GM23338 (cell line): ENCODE results near the gene MYLK.

Experiments used
- CREB1 ChIP-seq: fragments of 250-450 bp; sonication (Bioruptor Pico); IDR thresholded peaks from 2 replicates; pipeline ENCODE4 v1.5.0; 2020; ENCODE audit warnings: low read depth, mild to moderate bottlenecking, moderate library complexity
- EZH2 ChIP-seq: fragments of 200-600 bp; sonication (generic); IDR thresholded peaks from one replicate; pipeline ENCODE4 v1.8.0; 2017; ENCODE audit warnings: antibody characterized with exemption, mild to moderate bottlenecking, low read depth; ENCODE audit not compliant: unreplicated experiment
- EZH2phosphoT487 ChIP-seq: fragments of 200-600 bp; sonication (generic); IDR thresholded peaks from one replicate; pipeline ENCODE4 v1.8.1; 2018; ENCODE audit warnings: antibody characterized with exemption; ENCODE audit not compliant: unreplicated experiment
- JUNB ChIP-seq: IDR thresholded peaks from one replicate; pipeline ENCODE4 v1.6.1; 2016; ENCODE audit warnings: antibody characterized with exemption; ENCODE audit not compliant: unreplicated experiment
- NANOG ChIP-seq: IDR thresholded peaks from 2 replicates; pipeline ENCODE4 v1.6.1; 2016; ENCODE audit warnings: antibody characterized with exemption, borderline replicate concordance
- POLR2AphosphoS5 ChIP-seq: IDR thresholded peaks from 2 replicates; pipeline ENCODE4 v1.6.1; 2016; ENCODE audit warnings: antibody characterized with exemption, low read depth
- REST ChIP-seq: IDR thresholded peaks from one replicate; pipeline ENCODE4 v1.6.1; 2018; ENCODE audit warnings: antibody characterized with exemption; ENCODE audit not compliant: unreplicated experiment
- STAT1 ChIP-seq: IDR thresholded peaks from one replicate; pipeline ENCODE4 v1.6.1; 2016; ENCODE audit warnings: antibody characterized with exemption; ENCODE audit not compliant: unreplicated experiment
- ZNF331 ChIP-seq: fragments of 250-450 bp; sonication (Bioruptor Pico); IDR thresholded peaks from 2 replicates; pipeline ENCODE4 v1.5.0; 2020; ENCODE audit warnings: low read depth, mild to moderate bottlenecking, moderate library complexity
- TF ChIP-seq, protein P1 (sequence below), 2 experiments: fragments of 200-600 bp in 1 of 2; sonication (generic) in 1 of 2; conservative IDR thresholded peaks; 2 replicates each; pipeline versions ENCODE4 v1.5.1 to v1.6.1; 2016 to 2017; ENCODE audit warnings: antibody characterized with exemption in 2 of 2, low read depth in 2 of 2, mild to moderate bottlenecking in 2 of 2, moderate library complexity in 1 of 2
- TF ChIP-seq, protein P2 (sequence below): fragments of 250-450 bp; sonication (Bioruptor Pico); IDR thresholded peaks from 2 replicates; pipeline ENCODE4 v1.5.0; 2020; ENCODE audit warnings: mild to moderate bottlenecking, moderate library complexity
- TF ChIP-seq, protein P3 (sequence below): IDR thresholded peaks from 2 replicates; pipeline ENCODE4 v1.6.1; 2016; ENCODE audit warnings: antibody characterized with exemption

DNA sequence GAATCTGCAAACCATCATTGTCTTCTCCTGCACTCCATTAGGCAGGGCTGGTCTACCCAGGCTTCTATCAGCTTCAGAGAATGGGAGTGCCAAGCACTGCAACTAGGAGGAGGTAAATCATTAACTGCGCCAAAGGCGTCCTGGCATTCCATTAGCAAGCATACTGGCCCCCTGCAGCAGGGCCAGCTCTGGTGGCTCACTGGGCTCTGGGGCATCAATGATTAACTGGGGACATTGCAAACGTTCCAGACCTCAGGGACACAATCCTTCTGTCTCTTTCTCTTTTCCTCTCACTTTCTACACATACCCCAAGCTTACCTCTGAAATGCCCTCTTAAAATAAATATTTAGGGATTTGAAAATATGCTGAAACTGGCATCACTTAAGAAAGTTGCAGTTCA is 129.0 kb downstream of the MYLK start:
- TF ChIP-seq EZH2phosphoT487, result no peak
- TF ChIP-seq JUNB, result no peak
- TF ChIP-seq, protein P1, sequence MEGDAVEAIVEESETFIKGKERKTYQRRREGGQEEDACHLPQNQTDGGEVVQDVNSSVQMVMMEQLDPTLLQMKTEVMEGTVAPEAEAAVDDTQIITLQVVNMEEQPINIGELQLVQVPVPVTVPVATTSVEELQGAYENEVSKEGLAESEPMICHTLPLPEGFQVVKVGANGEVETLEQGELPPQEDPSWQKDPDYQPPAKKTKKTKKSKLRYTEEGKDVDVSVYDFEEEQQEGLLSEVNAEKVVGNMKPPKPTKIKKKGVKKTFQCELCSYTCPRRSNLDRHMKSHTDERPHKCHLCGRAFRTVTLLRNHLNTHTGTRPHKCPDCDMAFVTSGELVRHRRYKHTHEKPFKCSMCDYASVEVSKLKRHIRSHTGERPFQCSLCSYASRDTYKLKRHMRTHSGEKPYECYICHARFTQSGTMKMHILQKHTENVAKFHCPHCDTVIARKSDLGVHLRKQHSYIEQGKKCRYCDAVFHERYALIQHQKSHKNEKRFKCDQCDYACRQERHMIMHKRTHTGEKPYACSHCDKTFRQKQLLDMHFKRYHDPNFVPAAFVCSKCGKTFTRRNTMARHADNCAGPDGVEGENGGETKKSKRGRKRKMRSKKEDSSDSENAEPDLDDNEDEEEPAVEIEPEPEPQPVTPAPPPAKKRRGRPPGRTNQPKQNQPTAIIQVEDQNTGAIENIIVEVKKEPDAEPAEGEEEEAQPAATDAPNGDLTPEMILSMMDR (conservative IDR thresholded peaks at IDR 0.05; ENCODE audit: low read depth in 2 of 2), result no peak
- TF ChIP-seq POLR2AphosphoS5, result no peak
- no peak for TF ChIP-seq NANOG
- TF ChIP-seq EZH2, result no peak
- TF ChIP-seq REST, result no peak
- no peak for TF ChIP-seq CREB1 (CRISPR knock-in tag)
- TF ChIP-seq, protein P2, sequence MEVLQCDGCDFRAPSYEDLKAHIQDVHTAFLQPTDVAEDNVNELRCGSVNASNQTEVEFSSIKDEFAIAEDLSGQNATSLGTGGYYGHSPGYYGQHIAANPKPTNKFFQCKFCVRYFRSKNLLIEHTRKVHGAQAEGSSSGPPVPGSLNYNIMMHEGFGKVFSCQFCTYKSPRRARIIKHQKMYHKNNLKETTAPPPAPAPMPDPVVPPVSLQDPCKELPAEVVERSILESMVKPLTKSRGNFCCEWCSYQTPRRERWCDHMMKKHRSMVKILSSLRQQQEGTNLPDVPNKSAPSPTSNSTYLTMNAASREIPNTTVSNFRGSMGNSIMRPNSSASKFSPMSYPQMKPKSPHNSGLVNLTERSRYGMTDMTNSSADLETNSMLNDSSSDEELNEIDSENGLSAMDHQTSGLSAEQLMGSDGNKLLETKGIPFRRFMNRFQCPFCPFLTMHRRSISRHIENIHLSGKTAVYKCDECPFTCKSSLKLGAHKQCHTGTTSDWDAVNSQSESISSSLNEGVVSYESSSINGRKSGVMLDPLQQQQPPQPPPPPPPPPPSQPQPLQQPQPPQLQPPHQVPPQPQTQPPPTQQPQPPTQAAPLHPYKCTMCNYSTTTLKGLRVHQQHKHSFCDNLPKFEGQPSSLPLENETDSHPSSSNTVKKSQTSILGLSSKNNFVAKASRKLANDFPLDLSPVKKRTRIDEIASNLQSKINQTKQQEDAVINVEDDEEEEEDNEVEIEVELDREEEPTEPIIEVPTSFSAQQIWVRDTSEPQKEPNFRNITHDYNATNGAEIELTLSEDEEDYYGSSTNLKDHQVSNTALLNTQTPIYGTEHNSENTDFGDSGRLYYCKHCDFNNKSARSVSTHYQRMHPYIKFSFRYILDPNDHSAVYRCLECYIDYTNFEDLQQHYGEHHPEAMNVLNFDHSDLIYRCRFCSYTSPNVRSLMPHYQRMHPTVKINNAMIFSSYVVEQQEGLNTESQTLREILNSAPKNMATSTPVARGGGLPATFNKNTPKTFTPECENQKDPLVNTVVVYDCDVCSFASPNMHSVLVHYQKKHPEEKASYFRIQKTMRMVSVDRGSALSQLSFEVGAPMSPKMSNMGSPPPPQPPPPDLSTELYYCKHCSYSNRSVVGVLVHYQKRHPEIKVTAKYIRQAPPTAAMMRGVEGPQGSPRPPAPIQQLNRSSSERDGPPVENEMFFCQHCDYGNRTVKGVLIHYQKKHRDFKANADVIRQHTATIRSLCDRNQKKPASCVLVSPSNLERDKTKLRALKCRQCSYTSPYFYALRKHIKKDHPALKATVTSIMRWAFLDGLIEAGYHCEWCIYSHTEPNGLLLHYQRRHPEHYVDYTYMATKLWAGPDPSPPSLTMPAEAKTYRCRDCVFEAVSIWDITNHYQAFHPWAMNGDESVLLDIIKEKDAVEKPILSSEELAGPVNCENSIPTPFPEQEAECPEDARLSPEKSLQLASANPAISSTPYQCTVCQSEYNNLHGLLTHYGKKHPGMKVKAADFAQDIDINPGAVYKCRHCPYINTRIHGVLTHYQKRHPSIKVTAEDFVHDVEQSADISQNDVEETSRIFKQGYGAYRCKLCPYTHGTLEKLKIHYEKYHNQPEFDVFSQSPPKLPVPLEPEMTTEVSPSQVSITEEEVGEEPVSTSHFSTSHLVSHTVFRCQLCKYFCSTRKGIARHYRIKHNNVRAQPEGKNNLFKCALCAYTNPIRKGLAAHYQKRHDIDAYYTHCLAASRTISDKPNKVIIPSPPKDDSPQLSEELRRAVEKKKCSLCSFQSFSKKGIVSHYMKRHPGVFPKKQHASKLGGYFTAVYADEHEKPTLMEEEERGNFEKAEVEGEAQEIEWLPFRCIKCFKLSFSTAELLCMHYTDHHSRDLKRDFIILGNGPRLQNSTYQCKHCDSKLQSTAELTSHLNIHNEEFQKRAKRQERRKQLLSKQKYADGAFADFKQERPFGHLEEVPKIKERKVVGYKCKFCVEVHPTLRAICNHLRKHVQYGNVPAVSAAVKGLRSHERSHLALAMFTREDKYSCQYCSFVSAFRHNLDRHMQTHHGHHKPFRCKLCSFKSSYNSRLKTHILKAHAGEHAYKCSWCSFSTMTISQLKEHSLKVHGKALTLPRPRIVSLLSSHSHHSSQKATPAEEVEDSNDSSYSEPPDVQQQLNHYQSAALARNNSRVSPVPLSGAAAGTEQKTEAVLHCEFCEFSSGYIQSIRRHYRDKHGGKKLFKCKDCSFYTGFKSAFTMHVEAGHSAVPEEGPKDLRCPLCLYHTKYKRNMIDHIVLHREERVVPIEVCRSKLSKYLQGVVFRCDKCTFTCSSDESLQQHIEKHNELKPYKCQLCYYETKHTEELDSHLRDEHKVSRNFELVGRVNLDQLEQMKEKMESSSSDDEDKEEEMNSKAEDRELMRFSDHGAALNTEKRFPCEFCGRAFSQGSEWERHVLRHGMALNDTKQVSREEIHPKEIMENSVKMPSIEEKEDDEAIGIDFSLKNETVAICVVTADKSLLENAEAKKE (CRISPR knock-in tag), result no peak
- TF ChIP-seq, protein P3, sequence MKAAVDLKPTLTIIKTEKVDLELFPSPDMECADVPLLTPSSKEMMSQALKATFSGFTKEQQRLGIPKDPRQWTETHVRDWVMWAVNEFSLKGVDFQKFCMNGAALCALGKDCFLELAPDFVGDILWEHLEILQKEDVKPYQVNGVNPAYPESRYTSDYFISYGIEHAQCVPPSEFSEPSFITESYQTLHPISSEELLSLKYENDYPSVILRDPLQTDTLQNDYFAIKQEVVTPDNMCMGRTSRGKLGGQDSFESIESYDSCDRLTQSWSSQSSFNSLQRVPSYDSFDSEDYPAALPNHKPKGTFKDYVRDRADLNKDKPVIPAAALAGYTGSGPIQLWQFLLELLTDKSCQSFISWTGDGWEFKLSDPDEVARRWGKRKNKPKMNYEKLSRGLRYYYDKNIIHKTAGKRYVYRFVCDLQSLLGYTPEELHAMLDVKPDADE, result no peak
- no peak for TF ChIP-seq ZNF331 (CRISPR knock-in tag)
- TF ChIP-seq STAT1, result no peak
